ENCODE results near the gene DPP9.

The DPP9 gene

DNA sequence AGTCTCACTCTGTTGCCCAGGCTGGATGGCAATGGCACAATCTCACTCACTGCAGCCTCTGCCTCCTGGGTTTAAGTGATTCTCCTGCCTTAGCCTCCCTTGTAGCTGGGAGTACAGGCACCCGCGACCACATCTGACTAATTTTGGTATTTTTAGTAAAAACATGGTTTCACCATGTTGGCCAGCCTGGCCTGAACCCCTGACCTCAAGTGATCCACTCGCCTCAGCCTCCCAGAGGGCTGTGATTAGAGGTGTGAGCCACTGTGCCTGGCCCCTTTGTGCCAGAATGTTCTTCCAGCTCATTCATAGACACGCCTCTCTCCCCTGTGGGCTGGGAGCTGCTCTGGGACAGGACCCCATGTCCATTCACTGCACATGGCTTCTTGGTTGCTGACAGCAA lies 62.6 kb downstream of the DPP9 start:
- in situ Hi-C loops (cut with HindIII; ENCODE audit: low sequenced_read_pairs), result no loop called here

DNA sequence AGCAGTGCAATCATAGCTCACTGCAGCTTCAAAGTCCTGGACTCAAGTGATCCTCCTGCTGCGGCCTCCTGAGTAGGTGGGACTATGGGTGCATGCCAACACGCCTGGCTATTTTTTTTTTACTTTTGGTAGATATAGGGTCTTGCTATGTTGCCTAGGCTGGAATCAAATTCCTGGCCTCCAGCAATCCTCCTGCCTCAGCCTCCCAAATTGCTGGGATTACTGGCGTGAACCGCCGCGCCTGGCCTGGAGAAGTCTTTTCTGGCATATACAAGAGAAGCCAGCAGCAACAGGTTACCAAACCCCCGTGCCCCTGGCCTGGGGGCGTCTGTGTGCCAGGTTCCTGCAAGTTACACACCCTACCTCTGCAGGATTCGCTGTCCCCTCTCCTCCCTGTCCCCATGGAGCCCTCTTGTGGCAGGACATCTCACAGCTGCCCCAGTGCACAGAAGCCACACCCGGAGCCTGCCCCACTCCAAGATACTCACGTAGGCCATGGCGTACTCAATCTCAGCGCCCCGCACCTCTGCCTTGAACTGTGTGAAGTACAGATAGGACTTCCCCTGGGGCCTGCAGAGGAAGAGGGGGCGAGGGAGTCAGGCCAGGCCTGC lies 63.4 kb downstream of the DPP9 start:
- in situ Hi-C loops (cut with HindIII; ENCODE audit: low sequenced_read_pairs), result no loop called here

DNA sequence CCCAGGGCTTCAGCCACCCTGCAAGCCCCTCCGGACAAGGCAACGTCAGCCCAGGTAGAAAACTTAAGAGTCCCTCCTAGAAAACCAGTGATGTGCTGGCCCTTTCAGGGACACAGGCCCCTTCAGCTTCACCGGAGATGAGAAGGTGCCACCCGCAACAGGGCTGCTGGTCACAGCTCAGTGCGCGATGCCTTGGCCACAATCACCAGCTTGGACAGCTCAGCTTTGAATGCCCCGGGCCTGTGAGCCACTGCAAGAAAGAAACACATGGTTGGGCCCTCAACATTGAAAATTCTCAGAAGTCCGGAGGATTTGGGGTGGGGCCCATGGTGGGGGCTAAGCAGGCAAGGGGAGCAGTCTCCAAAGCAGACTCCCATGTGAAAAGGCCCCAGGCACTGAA lies 65.8 kb downstream of the DPP9 start:
- in situ Hi-C loops (cut with HindIII; ENCODE audit: low sequenced_read_pairs), result no loop called here

DNA sequence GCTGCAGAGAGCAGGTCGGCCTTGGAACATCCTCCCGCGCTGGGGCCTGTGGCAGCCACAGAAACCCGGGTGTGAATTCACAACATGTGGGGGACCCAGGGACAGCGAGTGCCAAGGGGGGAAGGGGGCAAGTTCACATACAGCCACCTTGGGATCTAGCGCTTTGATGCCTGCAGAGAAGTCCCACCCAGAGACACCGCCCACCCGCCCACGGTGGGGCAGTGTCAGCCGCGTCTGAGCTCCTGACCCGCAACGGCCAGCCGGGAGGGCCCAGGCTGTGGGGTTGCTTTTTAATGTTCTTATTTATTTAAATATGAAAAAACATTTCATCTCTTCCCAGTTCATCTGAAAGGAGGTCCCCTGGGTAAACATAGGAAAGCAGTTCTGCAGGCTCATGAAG lies 66.4 kb downstream of the DPP9 start:
- in situ Hi-C loops (cut with HindIII; ENCODE audit: low sequenced_read_pairs), result no loop called here

DNA sequence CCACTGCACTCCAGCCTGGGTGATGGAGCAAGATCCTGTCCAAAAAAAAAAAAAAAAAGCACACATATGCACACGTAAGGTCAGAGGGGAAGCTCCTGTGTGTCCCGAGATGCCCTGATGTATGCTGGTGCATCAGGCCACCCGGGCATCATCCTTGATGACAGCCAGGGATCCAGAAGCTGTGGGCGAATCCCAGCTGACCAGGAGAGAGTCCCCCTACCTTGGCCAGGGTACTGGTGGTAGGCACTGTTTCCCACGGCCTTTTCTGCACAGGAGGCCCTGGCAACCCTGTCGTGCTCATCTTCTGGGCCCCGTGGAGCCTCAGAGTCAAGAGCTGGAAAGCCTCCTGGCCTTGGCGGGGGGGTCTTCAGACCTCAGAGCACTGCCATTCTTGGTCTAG lies 67.5 kb downstream of the DPP9 start:
- in situ Hi-C loops (cut with HindIII; ENCODE audit: low sequenced_read_pairs), result no loop called here

DNA sequence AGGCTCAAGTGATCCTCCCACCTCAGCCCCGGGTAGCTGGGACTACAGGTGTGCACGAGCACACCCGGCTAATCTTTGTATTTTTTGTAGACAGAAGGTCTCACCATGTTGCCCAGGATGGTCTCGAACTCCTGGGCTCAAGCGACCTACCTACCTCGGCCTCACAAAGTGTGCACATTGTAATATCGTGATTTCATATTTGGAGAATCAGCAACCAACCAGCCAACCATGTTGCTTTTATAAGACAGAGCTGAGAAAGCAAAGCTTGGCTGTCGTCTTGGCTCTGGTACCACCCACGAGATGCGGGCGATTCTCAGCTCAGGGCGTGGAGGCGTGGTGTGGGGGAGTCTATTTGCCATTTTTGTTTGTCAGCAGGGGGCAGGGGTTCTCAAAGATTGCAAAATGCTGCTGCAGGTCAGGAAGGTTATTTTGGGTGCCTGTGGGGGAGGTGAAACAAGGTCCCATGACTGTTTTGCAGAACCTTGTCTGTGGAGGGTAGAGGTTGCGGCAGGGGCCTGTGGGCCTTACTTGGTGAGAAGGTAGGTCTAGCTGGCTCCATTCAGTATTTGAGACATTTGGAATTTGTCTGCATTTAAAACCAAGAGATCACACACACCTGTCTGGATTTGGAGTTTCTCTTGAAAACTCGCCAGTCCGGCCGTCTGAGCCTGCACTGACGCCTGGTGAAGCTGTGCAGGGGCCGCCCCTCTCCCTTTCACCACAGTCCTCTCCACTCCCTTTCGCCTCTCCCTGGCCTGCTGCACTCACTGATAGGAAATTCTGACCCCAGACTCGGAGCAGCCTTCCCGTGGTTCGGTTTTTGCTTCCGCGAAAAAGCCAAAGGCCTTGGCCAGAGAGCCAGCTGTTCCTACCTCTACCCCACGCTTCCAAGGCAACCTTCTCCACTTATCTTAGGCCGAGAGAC lies 68.9 kb downstream of the DPP9 start:
- in situ Hi-C loops (cut with HindIII; ENCODE audit: low sequenced_read_pairs), result no loop called here

DNA sequence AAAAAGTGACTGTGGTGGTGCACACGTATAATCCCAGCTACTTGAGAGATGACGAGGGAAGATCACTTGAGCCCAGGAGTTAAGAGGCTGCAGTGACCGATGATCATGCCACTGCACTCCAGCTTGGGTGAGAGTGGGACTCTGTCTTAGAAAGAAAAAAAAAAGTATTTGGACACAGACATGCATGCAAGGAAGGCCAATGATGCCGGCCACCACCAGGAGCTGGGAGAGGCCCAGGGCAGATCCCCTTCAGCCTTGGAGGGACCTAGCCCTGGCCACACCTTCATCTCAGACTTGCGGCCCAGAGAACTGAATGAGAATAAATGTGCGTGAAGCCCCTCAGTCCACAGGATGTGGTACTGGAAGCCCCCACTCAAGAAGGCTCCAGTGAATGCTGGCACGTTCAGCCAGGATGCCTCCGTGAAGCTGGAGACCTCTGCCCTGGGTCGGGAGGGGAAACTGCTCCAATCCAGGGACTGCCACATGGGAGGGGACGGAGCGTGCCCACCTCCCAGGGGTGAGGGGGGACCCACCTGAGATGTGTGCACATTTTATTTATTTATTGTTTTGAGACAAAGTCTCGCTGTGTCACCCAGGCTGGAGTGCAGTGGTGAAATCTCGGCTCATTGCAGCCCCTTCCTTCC lies 69.7 kb downstream of the DPP9 start:
- in situ Hi-C loops (cut with HindIII; ENCODE audit: low sequenced_read_pairs), result no loop called here

DNA sequence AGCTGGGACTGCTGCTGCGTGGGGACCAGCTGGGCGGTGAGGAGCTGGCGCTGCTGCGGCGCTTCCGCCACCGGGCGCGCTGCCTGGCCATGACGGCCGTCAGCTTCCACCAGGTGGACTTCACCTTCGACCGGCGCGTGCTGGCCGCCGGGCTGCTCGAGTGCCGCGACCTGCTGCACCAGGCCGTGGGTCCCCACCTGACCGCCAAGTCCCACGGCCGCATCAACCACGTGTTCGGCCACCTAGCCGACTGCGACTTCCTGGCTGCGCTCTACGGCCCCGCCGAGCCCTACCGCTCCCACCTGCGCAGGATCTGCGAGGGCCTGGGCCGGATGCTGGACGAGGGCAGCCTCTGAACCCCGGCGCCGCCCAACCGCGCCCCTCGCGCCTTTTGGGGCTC lies 71.6 kb downstream of the DPP9 start:
- in situ Hi-C loops (cut with HindIII; ENCODE audit: low sequenced_read_pairs), result no loop called here

DNA sequence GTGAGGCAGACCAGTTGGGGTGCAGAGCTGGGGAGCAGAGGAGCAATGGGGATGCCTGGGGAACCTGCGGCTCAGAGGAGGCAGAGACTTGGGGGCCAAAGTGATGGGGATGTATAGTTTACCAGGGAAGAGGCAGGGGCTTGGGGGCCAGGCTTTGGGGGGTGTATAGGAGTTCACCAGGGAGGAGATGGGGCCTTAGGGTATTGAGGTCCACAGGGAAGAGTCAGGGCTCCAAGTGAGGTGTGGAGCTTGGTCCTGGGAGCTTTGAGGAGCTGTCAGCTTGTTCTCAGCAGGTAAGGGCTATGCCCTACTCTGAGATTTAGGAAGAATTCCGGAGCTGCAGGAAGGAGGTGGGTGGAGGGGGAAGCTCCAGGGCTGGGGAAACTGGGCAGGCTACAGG lies 73.5 kb downstream of the DPP9 start:
- in situ Hi-C loops (cut with HindIII; ENCODE audit: low sequenced_read_pairs), result no loop called here

DNA sequence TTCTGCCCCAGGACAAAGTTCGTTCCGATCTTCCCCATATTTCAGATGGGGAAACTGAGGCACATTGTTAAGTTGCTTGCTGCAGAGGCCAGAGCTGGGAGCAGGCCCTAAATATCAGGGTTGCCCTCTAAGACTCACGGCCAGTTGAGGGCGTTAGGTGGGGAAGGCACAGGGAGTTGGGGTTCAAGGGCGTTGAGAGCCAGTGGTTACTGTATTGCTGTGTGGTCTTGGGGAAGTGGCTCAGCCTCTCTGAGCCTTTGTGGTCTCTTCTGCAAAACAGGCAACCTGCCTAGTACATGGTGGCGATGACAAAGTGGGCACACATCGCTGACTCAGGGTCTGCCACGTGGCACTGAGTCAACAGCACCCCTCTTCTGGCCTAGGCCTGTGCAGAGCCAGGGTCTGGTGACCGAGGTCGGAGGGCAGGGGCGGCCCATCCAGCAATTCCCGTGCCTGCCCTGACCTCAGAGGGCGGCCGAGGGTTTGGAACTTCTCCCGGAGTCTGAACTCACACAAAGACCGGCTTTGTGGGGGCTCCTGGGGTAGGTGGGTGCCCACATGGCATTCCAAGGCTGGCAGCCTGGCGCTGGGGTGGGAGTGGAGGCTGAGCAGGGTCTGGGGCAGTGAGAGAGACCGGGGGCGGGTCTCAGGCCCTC lies 74.1 kb downstream of the DPP9 start:
- in situ Hi-C loops (cut with HindIII; ENCODE audit: low sequenced_read_pairs), result loop anchor here (10.0 kb wide), 1 partner anchor 125 kb away; no protein-coding TSS in a partner anchor

DNA sequence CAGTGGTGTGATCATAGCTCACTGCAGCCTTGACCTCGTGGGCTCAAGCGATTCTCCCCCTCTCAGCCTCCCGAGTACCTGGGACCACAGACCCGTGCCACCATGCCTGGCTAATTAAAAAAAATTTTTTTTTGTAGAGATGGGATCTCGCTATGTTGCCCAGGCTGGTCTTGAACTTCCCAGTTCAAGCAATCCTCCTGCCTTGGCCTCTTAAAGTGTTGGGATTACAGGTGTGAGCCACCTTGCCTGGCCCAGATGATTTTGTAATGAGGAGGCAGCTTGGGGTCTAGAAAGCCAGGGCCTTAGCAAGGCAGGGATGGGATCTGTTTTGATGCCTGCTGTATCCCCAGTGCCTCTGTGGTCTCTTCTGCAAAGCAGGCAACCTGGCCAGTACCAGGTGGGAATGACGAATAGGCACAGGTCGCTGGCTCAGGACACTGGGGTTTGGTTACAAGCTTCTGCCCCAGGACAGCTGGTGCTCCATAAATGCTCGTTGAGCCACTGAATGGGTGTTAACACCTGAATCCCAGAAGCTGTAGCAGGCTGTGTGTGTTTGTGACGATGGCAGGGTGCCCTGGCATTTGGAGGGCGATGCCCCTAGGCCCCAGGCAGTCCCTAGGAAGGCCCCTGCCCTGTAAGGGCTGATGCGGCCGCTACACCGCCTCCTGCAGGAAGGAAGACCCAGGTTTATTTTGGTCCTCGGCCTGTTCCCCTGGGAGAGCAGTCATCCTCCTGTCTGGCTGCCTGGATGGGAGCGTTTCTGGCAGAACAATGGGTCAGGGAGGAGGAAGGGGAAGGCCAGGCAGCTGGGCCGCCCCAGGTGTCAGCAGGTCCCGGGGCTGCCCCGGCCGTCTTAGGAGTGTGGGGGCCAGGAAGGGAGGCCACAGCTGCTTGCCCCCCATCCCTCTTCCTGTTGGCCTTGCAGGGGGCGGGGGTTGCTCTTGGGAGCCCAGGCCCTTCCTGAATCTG lies 75.7 kb downstream of the DPP9 start:
- in situ Hi-C loops (cut with HindIII; ENCODE audit: low sequenced_read_pairs), result loop anchor here (10.0 kb wide), 1 partner anchor 123 kb away; no protein-coding TSS in a partner anchor

DNA sequence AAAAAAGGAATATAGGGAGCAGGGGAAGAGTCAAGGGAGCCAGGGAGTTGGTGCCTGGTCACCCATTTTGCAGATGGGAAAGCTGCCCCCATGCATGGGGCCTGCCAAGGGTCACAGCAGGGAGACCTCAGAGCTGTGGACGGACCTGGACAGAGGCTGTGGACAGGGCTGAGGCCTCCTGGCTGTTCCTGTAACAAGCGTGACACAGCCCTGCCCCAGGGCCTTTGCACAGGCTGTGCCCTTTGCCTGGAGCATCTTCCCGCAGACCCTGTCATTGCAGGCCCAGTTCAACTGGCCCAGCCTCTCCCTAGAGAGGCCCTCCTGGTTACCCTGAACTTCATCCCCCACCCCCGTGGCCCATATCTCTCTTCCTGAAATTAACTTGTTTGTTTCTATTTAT lies 77.9 kb downstream of the DPP9 start:
- in situ Hi-C loops (cut with HindIII; ENCODE audit: low sequenced_read_pairs), result loop anchor here (10.0 kb wide), 1 partner anchor 121 kb away; no protein-coding TSS in a partner anchor

DNA sequence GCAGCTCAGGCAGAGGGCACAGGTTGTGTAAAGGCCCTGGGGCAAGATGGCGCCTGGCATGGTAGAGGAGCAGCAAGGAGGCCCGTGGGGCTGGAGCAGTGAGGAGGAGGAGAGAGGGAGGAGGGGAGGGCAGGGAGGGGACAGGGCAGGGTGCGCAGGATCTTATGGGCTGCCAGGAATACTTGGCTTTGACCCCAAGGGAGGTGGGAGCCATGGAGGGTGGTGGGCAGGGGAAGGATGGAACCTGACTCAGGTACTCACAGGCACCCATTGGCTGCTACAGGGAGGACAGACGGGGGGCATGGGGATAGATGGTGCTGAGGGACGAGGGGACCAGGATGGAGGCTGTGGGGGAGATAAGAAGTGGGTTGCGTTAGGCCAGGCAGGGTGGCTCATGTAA lies 81.0 kb downstream of the DPP9 start:
- in situ Hi-C loops (cut with HindIII; ENCODE audit: low sequenced_read_pairs), result loop anchor here (10.0 kb wide), 1 partner anchor 118 kb away; no protein-coding TSS in a partner anchor

DNA sequence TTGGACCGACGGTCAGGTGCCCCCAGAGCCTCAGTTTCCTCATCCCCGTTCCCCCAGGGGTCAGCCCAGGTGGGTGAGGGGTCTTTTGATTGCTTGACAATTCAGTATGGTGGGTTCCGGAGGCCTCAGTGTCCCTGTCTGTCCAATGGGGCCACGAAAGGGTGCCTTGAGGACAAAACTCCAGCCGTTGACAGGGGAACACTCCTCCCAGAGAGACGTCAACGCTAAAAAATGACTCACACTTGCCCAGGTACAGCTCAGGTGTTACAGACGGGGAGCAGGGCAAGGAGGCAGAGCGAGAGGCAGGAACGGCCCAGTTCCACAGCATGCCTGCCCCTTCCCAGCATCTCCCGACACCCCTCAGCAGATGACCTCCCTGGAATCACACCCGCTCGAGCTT lies 82.5 kb downstream of the DPP9 start:
- in situ Hi-C loops (cut with HindIII; ENCODE audit: low sequenced_read_pairs), result loop anchor here (10.0 kb wide), 1 partner anchor 116 kb away; no protein-coding TSS in a partner anchor

DNA sequence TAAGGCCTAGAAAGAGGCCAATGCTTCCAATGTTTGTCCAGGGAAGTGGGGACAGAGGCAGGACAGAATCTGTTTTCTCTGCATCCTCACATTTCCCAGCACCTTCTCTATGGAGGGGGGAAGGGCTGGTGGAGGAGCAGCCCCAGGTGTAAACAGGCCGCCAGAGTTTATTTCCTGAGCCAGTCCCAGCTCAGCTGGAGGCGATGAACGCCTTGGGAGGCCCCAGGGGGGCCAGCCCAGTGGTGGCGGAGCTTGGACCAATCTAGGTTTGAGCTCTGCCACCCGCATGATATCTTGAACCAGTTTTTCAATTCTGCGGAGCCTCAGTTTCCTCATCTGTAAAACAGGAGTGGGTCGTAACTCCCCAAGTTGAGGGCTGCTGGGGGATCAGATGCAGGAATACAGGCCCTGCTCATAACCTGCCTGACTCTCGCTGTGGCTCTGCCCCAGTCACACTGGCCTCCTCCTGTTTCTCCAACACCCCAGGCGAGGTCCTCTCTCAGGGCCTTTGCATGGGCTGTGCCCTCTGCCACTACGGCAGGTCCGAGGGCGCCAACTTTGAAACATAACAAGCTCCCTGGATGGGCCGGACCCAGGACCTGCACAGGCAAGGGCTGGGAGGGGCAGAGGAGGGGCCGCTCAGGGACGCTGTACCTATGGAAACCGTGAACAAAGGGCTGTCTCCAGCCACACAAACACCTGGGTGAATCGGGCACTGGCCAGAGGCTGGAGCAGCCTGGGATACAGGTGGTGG lies 83.2 kb downstream of the DPP9 start:
- in situ Hi-C loops (cut with HindIII; ENCODE audit: low sequenced_read_pairs), result loop anchor here (10.0 kb wide), 1 partner anchor 116 kb away; no protein-coding TSS in a partner anchor

DNA sequence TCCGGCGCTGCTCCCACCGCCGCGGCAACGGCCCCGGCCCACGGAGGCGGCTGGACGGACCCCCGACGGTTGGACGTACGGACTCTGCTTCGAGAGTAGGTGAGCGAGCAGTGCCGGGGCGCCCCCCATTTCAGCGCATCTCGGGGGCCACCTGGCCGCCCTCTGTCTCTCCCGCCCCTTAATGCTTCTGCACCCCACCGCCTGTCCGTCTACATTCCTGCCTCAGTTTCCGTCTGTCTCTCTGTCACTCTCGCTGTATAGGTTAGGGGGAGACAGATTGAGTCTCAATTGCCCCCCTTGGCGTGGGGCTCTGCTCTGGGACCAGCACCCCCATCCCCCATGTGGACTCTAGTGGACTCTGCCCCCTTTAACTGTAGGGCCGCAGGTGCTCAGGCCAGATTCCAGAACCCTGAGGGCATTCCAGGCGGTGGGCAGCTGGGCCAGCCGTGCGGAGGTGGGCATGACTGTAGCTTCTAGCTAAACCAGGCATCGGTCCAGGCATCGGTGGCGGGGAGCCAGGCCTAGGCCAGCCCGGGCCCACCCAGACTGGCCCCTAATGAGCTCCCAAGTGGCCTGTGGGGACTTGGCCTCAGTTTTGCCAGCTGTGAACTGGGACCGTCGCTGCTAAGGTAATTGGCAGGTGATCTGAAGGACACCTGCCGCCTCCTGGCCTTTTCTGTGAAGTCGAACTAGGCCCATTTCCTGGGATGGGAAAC lies 84.0 kb downstream of the DPP9 start:
- in situ Hi-C loops (cut with HindIII; ENCODE audit: low sequenced_read_pairs), result loop anchor here (10.0 kb wide), 1 partner anchor 115 kb away; no protein-coding TSS in a partner anchor

DNA sequence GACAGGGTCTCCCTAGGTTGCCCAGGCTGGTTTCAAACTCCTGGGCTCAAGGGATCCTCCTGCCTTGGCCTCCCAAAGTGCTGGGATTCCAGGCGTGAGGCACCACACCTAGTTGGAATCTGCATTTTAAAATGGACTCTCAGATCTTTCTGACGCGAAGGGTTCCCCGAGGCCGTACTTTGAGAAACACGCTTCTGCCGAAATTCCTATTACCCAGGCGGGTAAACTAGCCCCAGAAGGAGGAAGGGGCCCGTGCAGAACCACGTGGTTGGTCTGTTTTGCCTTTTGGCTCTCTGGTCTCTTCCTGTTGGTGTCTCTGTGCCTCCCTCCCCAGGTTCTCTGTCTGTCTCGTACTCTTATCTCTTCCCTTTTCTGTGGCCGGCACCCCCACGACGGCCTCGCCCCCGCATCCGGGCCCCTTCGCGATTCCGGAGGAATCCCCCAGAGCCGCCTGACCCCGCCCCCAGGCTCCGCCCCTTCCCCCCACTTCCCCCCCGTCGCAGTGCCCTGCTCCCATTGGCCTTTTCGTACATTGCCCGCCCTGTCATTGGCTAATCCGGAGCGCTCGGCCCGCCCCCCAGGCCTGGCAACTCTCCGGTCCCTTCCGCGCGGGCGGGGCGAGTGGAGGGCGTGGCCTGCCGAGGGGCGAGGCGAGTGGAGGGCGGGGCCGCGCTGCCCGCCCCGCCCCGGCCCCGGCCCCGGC lies 84.7 kb downstream of the DPP9 start, which contains the start of gene TNFAIP8L1:
Gene TNFAIP8L1, plus strand, starts transcription at position 689 of the 703 bp plus-strand sequence. CDS start 12,354 bp downstream, outside the sequence.
- in situ Hi-C loops (cut with HindIII; ENCODE audit: low sequenced_read_pairs), result no loop called here

DNA sequence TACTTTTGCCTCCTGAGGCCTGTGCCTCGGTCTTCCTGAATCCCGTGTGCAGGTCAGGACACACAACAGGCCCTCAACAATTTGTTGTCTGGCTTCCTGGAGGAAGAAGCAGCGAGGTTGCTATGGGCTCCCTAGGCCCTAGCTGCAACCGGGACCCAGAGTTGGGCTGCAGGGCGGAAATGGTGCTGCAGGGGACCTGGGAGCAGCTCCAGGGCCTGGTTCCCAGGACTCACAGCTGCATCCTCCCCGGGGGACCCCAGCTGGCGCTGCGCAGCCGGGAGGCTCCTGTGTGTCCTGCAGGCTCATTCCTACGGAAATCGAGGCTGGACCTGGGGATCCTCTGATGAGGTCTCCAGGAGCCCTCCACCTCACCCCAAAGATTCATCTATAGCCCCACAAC lies 85.3 kb downstream of the DPP9 start:
- in situ Hi-C loops (cut with HindIII; ENCODE audit: low sequenced_read_pairs), result no loop called here
